Mesothelial cell of epicardium (in vitro differentiated cells): ENCODE results near the gene CD209. TPM values are rescaled to one million over a fixed set of nuclear protein-coding genes. Genes with fewer than 3 reads are reported as not detected.
"Not testable (repeated sequence)": the region's sequence is repeated elsewhere in the genome, so short reads cannot be mapped to it uniquely, and the experiment has no call there.

ENCODE experiments used
- DNase-seq, 2 experiments: peaks; one replicate each; pipeline ENCODE4 v3.0.0; 2021; ENCODE audit warnings: low spot score in 2 of 2; ENCODE audit not compliant: unreplicated experiment in 2 of 2
- H3K27ac Mint-ChIP-seq: 2 replicates; pipeline ENCODE4 v1.8.0; 2021; ENCODE audit warnings: mixed read lengths
- H3K27me3 Mint-ChIP-seq: 2 replicates; pipeline ENCODE4 v1.8.0; 2021; ENCODE audit warnings: low read depth, mixed read lengths
- H3K36me3 Mint-ChIP-seq: 2 replicates; pipeline ENCODE4 v1.8.0; 2021; ENCODE audit warnings: mixed read lengths
- H3K4me1 Mint-ChIP-seq: 2 replicates; pipeline ENCODE4 v1.8.0; 2021; ENCODE audit warnings: mixed read lengths
- H3K4me3 Mint-ChIP-seq: 2 replicates; pipeline ENCODE4 v1.8.0; 2021; ENCODE audit warnings: mild to moderate bottlenecking, moderate library complexity, mixed read lengths
- H3K9me3 Mint-ChIP-seq: 2 replicates; pipeline ENCODE4 v1.8.0; 2021; ENCODE audit warnings: mixed read lengths
- CTCF ChIP-seq: fragments of 200-600 bp; sonication (generic); IDR thresholded peaks from one replicate; pipeline ENCODE4 v1.5.0; 2021; ENCODE audit warnings: antibody characterized with exemption; ENCODE audit not compliant: unreplicated experiment
- total RNA-seq: library from RNA; stranded (reverse); gene quantifications from 3 replicates; pipeline ENCODE4 v1.2.1, GENCODE V29; 2021

CD209 gene
- total RNA-seq, 1 donor from 2014 or later = not detected

DNA sequence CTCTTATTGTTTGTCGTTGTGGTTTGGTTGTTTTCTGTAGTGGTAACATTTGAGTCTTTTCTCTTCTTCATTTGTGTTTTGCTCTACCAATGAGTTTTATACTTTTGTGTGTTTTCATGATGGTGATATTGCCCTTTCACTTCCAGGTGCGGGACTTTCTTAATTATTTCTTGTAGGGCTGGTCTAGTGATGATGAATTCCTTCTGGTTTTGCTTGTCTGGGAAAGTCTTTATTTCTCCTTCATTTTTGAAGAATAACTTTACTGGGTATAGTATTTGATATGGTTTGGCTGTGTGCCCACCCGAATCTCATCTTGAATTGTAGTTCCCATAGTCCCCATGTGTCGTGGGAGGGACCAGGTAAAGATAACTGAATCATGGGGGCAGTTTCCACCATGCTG is 8.9 kb upstream of the CD209 start:
- H3K36me3 Mint-ChIP-seq = peaks cover 6% of the 10 kb centered on the region
- no peak for TF ChIP-seq CTCF

GRCh38 chr19:7751157-7751783 is 3.9 kb upstream of the CD209 start:
- no peak for DNase-seq
- no peak for TF ChIP-seq CTCF
- Mint-ChIP-seq H3K4me3 (no peak overlapping the region), H3K36me3 (peaks cover 2% of the 10 kb centered on the region), H3K9me3 (peaks cover 29% of the 10 kb centered on the region), H3K4me1 (no peaks in the 10 kb centered on the region), H3K27me3 (peaks cover 7% of the 10 kb centered on the region), H3K27ac (no peak overlapping the region)

More for the DNA sequence above, 8.9 kb upstream of the CD209 start:
- peaks cover 52% of the 10 kb centered on the region for H3K9me3 Mint-ChIP-seq
- no peaks in the 10 kb centered on the region for H3K4me1 Mint-ChIP-seq
- peaks cover 3% of the 10 kb centered on the region for H3K27me3 Mint-ChIP-seq
- H3K27ac Mint-ChIP-seq = no peak overlapping the region
- DNase-seq = no peak
- H3K4me3 Mint-ChIP-seq = no peak overlapping the region

DNA sequence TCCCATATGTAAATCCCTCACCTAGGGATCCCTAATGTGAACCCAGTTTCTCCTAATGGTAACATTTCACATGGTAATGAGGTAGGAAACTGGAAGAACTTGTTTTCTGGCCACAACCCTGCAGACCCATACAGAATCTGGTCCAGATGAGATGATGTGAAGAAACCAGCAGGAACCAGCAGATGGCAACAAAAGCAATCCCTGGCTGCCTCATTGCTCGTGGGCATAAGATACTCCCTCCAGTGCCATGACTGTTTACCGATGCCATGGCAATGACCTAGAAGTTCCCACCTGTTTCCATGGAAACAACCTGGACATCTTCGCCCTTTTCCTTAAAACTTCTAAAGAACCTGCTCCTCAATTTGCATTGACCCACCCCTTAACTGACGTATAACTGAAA is 1.4 kb upstream of the CD209 start:
- no peak for DNase-seq
- Mint-ChIP-seq H3K27ac (no peak overlapping the region), H3K36me3 (no peaks in the 10 kb centered on the region), H3K27me3 (peaks cover 27% of the 10 kb centered on the region), H3K4me3 (no peak overlapping the region), H3K9me3 (peaks cover 9% of the 10 kb centered on the region), H3K4me1 (no peaks in the 10 kb centered on the region)
- TF ChIP-seq CTCF = no peak

- H3K4me1 Mint-ChIP-seq = no peaks in the 10 kb centered on the region
- peaks cover 7% of the 10 kb centered on the region for H3K9me3 Mint-ChIP-seq
- peaks cover 32% of the 10 kb centered on the region for H3K27me3 Mint-ChIP-seq
- TF ChIP-seq CTCF = no peak
- no peak for DNase-seq
- H3K4me3 Mint-ChIP-seq = no peak overlapping the region
- no peaks in the 10 kb centered on the region for H3K36me3 Mint-ChIP-seq
- H3K27ac Mint-ChIP-seq = no peak overlapping the region
These were observed 837 bp upstream of the CD209 start for GRCh38 chr19:7748171-7748570.

GRCh38 chr19:7746306-7746705 is 1.0 kb downstream of the CD209 start:
- not testable (repeated sequence) for H3K36me3 Mint-ChIP-seq, H3K27ac Mint-ChIP-seq, H3K4me3 Mint-ChIP-seq, DNase-seq, H3K4me1 Mint-ChIP-seq, H3K9me3 Mint-ChIP-seq
- H3K27me3 Mint-ChIP-seq = peaks cover 42% of the 10 kb centered on the region

GRCh38 chr19:7744871-7745650 is 2.3 kb downstream of the CD209 start:
- DNase-seq = no peak
- peaks cover 50% of the 10 kb centered on the region for H3K27me3 Mint-ChIP-seq

More at GRCh38 chr19:7744871-7745650, 2.3 kb downstream of the CD209 start:
- Mint-ChIP-seq H3K4me3 (no peak overlapping the region), H3K9me3 (peaks cover 6% of the 10 kb centered on the region), H3K27ac (no peak overlapping the region), H3K36me3 (no peaks in the 10 kb centered on the region), H3K4me1 (no peaks in the 10 kb centered on the region)
- TF ChIP-seq CTCF = no peak
